Fibroblast of peridontal ligament (primary cell): ENCODE data around the gene TUBB6.

Experiments
- DNase-seq: peaks from one replicate; pipeline ENCODE4 v3.0.0-alpha.2; 2010; ENCODE audit errors: extremely low read depth

TUBB6 gene

DNA sequence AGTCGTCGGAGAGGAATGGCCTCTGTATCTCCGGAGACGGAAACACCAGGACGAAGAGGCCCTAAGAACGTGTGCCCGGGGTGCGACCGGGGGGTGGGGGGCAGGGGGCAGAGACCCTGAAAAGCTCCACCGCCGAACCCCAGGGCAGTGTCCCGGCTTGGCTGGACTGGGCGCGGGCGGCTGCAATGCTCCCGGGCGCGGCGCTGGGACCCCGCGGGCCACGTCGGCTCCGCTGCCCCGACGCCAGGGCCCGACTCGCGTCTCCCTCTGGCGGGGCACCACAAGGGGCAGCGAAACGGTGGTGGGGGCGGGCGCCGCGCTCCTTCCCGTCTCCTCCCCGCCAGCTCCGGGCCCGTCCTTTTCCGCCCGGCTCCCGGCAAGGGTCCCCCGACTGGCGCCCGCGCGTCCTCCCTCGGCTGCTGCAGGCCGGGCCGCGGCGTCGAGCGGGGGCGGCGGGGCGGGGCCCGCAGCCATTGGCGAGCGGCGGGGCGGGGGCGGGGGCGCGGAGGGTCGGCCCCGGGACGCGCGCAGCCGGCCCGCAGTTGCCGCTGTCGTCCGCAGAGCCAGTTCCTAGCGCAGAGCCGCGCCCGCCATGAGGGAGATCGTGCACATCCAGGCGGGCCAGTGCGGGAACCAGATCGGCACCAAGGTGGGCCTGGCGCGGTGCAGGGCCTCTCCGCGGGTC is at the start of gene TUBB6:
TUBB6 (plus strand) TSS at position 541 of the 685 bp plus-strand sequence; CDS start at position 593, 52 bp downstream.
- peak; percentile 63 for DNase-seq

DNA sequence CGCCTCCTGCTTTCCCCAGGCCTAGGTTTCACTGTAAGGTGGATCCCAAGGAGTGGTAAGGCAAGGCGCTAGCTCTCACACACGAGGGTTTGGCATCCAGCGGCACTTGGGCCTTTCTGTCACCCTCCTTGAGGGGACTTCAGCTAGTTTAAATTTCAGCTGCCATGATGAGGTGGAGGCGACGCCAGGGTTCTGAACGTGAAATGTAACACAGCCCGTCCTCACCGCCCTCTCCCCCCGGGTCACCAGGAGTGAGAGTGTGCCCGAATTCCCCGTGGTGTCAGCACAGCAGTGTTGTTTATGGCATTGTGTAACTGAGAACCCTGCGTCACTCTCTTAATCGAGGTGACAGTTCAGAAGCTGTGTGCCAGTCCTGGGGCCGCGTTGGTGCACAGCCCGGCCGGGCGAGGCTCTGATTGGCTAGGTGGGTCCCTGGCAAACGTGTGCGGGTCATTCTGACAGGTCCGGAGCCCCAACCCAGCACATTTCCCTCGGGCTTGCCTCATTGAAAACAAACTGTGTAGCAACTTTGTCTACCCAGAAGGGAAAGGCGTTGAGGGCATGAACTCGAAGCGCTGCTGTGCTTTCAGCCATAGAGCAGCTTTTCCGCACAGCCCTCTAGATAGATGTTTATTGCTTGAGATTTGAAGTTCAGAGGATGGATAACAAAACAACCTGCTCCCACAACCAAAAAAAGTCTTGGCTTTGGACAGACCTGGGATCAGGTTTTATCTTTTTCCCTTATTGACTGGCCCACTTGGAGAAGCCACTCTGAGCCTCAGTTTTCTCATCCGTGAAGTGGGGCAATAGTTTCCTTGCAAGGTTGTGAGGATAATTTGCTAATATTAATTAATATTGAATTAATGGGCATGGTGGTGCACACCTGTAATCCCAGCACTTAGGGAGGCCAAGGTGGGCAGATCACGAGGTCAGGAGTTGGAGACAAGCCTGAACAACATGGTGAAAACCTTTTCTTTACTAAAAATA is 49.0 kb upstream of the TUBB6 start:
- no peak for DNase-seq

DNA sequence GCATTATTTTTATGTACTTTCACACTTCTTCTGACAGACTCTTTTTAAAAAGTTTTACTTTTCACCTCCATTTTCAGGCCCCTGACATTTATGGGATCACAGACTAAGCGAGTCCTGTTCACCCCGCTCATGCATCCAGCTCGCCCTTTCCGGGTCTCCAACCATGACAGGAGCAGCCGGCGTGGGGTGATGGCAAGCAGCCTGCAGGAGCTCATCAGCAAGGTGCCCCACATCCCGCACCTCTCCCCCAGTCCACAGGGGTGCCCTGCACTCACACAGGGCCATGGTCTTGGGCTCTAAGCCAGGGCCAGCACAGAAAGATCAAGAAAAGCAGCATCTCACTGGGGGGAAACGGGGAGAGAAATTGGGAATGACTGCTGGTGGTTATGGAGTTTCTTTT is 45.3 kb upstream of the TUBB6 start:
- DNase-seq, result no peak

DNA sequence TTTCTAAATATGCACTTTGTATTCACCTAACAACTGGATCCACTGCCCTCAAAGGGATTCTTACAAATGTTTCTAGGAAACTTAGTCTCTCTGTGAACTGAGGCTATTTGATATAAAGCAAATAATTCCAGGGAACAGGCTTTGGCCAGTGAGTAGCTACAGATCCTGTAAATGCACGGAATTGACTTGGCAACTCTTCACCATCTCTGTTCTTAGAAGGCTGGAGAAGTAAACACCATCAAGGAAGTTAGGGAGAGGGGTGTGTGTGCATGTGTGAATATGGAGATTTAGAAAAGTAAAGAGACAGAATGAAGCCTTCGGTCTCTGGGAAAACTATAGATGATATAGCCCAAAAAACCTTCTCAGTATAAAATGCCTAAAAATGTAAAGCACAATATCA is 43.2 kb upstream of the TUBB6 start:
- no peak for DNase-seq

DNA sequence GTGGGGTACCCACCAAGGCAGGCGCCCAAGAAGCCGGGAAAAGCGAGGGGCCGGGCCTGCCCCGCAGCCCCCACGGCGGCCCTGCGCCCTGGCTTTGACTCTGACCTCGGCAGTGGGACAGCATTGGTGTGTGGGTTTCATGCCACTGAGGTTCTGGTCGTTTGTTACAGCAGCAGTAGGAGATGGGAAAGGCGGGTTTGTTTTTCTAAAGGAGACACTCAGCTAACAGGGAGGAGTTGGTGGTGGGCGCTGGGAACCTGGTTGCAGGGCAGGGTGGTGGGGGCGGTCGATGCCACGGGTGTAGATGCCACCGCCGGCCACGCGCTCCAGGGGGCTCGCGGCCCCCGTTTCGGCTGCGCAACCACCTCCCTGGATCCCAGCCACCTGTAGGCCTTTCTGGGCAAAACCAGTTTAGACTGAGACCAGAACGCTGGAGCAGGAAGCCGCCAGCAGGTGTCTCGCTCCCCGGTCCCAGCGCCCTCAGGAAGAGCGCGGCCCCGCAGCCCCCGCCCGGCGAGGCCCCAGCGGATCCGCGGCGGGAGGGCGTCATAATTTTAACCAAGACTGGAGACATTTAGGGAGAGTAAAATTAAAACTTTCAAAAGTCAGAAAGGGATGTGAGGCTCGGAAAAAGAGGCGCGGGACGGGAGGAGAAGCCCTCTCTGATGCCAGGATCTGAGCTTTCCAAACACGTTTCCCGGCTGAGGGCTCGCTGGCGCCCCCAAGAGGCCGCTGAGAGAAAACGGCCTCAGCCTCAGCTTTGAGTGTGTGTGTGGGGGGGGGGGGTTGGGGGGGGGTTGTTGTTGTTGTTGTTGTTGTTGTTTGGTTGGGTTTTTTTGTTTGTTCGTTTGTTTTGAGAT is 36.4 kb upstream of the TUBB6 start:
- DNase-seq, result peak; percentile 83

DNA sequence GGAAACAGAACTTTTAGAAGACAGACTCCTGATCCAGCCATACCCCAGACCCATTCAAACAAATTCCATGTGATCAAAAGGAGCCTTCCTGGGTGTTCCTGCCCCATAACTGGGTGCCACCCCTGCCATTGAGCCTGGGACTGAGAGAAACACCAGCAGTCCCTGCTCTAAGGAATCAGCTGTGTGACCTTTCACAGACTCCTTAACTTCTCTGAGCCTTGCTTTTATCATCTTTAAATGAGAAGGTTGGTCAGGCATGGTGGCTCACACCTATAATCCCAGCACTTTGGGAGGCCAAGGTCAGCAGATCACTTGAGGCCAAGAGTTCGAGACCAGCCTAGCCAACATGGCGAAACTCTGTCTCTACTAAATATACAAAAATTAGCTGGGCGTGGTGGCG is 33.2 kb upstream of the TUBB6 start:
- no peak for DNase-seq

DNA sequence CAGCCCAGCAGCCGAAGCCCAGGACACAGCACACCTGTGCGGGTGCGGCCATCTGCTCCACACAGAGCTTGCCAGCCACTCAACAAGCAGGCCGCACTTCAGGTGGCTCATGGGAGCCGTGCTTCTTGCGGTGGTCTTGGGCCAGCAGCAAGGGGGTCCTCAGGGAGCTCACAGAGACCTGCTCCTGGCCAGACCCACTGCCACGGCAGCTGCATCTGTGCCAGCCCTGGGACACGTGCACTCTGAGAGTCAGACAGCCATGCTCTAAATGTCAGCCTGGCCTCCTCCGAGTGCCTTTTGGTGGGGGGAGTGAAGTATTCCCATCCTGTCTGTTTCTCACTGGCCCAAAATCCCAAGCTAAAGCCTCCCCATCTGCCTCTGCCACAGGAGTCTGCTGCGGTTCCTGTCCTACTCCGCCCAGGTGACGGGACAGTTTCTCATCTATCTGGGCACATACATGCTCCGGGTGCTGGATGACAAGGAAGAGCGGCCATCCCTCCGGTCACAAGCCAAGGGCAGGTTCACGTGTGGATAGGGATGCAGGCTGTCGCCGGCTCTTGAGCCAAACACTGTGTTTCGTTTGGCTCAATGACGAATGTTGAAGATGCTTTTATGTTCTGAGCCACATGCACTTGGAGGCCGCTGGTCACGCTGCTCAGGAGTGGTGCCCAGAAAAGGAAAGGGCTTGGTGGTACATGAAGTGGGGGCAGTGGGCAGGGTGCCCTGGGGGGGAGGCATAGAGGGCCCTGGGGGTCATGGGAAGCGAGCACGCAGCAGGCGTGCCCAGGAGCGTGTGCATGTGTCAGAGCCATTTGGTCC is 31.1 kb upstream of the TUBB6 start:
- no peak for DNase-seq

DNA sequence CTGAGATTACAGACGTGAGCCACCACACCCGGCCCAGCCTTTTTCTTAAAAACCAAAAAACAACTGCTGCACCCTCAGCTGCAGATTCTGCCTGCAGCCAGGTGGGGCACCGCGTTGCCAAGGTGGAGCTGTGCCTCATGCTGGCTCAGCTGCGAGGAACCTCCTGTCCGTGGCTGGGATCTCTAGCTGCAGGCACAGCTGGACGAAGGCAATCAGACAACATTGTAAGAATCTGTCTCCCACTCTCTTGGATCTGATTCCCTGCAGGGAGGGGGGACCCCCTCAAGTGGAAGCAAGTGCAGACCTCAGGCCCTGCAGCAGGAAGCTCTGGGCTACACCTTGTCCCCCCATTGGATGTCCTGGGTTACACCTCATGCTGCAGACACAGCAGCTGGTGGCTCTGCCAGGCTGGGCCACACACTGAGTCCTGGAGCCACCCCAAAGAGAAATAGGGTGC is 29.8 kb upstream of the TUBB6 start:
- DNase-seq, result no peak

DNA sequence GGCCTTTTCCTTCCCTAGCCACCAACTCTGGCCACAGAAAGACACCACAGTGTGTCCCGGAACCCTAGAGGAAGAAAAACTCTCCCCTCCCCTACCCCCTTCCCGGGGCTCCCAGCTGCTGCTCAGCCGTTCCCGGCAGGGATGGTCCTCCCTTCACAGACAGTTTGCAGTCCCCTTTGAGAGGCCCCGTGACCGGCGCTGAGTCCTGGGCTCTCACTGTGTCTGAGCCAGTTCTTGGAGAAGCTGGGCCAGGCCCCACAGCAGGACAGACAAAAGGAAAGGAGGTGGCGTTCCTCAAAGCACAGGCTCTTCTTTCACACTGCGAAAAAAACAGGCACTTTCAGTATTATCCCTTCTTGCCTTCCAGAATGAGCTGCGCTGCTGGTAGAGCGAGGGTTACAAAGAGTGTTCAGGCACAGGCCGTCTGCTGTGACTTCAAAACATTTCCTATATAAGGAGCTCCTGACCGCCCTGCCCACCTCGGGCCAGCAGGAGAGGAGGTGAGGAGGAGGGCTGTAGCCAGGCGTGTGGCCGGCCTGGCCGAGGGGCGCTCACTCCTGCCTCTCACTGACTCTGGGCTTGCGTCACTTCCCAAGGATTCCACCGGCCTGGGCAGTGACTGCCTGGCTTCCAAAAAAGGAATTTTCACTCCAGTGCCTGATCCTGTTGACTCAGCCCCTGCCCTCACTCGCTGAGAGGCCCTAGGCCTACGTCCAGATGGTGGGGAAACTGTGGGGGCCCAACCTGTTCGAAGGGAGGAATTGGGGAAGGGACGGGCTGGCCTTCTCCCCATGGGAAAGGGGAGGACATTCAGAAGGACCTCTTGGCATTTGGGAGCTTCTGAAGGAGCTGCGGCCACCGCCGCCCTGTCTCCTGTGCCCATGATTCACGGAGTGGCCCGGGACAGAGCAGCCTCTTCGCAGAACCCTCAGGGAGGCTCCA is 29.0 kb upstream of the TUBB6 start:
- peak; percentile 96 for DNase-seq

DNA sequence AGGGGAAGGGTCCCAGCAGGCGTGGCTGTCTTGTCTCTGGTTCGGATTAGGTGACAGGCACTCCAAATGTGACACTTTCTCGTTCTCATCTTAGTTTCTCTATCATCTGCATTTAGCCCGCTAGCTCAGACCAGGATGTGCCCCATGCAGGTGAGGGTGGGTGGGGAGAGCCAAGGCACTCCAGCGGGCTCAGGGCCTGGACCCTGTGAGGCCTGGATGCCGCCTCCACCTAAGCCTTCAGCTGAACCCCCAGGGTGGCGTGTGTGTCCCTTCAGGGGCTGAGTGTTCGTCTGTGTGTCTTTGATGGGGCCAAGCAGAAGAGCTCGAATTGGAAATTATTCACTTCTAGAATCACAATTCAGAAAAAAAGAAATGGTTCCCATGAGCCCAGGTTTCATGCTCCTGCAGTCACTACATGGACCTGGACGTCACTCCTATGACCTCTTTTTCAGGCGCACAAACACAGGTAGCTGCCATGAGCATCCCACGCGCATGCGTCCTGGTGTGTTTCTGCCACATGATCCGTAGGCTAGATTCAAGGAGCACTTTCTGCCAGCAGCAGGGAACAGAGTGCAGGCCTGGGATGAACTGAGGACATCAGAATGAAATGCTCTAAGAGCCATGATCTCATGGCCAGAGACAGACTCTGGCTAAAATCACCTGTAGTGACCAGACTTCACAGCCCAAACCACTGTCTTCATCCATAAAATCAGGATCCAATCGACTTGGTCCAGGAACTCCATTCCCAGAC is 28.1 kb upstream of the TUBB6 start:
- no peak for DNase-seq

DNA sequence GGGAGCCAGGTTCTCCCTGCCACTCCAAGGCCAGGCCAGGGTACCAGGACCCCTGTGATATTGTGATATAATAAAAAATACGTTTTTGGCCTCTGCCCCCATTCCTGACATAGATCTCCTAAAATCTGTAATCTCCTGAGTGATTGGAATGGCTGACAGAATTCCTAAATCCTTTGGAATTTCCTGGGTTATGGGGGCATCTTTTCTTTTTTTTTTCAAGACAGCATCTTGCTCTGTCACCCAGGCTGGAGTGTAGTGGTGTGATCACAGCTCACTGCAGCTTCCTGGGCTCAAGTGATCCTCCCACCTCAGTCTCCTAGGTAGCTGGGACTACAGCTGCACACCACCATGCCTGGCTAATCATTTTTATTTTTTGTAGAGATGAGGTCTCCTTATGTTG is 26.2 kb upstream of the TUBB6 start:
- DNase-seq, result no peak

DNA sequence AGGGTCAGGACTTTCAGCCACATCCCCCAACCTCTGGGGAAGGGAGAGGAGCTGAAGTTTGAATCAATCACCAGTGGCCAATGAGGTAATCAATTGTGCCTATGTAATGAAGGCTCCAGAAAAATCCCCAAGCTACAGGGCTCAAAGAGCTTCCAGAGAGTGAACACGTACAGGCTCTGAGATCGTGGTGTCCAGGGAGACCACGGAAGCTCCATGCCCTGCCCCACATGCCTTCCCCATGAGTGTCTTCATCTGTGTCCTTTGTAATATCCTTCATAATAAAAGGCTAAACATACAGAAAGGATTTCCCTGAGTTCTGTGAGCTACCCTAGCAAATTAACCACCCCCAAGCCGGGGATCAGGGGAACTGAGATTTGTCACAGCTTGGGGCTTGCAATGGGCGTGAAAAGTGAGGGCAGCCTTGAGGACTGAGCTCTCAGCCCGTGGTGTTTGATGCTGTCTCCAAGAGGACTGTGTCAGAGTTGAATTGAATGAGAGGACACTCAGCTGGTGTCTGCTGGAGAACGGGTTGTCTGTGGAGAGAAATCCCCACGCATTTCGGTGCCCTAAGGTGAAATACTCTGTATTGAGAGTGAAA is 25.5 kb upstream of the TUBB6 start:
- peak; percentile 80 for DNase-seq

DNA sequence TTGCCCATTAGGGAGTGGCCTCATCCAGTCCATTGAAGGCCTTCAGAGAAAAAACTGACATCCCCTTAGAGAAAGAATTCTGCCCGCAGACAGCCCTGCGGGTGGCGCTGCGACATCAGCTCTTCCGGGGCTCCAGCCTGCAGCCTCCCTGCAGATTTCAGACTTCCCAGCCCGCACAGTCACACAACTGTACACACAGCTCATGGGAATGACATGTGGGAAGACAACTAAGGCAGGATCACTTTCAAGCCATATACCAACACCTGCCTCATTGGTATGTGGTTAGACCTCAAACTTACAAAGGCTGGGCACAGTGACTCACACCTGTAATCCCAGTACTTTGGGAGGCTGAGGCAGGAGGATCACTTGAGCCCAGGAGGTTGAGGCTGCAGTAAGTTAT is 24.8 kb upstream of the TUBB6 start:
- peak; percentile 14 for DNase-seq

DNA sequence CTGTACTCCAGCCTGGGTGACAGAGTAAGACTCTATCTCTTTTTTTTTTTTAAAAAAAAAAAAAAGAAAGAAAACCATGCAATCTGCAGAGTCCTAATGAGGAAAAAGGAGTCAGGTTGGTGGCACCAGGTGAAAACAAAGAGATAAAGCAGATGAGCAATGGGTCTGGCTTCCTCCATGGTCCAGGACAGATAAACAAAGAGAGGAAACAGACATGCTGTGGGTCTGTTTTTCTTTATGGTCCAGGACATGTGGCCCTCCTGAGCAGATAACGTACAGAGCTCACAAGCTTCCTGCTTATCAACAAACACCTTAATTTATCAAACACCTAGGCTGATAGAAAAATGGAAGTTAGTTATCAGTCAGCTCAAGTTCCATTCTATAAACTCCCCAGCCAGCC is 24.4 kb upstream of the TUBB6 start:
- DNase-seq, result no peak

DNA sequence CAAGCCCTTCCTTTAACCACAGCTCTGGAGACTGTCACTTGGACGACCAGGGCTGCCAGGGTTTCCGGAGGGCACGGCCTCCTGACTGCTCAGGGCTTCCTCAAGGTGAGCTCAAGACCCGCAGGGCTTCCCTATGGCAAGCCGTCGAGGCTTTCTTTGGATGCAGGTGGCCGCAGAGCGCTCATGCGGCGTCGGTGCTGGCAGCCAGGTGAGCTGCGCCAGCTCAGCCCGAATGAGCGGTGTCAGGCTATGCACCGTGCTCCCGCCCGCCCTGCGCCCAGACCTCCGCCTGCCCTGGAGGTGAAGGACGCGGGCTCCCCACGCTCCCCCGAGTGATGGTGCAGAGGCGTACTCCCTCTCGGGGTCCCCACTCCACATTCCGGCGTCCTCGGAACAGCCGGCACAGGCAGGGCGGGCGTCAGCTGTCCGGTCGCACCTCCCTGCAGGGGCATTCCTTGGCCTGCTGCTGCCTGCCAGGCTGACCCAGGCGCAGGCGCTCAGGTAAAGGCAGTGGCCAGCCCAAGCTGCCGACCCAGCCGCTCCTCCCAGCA is 20.8 kb upstream of the TUBB6 start:
- DNase-seq, result no peak

DNA sequence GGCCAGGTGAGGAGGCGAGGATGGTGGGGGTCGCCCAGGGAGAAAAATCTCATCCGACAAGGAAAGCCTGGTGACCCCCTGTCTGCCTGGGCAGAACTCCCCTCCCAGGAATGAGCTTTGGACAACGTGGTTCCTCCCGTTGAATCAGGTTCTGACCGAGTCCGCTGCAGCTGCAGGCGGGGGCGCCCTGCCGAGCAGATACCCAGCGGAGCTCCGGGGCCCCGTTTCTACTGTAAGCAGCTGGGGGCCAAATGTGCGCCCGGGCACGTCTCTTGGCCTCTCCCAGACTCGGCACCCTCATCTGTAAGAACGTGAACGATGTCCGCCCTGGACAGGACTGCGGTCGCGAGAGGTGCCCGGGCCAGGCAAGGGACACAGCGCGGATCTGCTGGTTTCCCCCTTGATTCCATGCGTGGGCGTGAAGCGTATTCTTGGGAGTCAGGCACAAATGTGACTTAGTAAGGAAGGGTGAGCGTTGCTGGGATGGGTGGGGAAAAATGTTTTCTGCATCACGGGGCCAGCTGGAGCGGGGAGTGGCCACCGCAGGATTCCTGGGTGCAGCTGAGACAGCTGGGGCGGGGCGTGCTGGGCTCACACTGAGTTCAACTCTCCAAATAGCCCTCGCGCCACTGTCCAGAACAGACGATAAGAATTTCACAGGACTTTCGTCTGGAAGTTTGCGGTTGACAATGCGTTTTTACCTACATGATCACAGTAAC is 20.2 kb upstream of the TUBB6 start:
- peak; percentile 84 for DNase-seq

DNA sequence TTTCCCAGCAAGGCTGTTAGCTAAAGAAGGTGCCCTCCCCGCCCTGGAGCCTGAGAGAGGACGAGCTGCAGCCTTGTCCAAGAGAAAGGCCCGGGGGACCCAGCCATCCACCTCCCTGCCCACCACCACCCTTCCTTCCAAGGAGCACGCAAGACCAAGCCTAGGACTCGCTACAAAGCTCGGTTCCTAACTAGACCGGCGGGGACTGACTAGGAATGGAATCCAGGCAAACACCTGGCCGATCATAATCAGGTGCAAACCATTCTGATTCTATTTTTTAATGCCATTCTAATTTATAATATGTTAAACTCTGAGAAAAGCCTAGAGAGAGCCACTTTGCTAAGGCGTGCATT is 19.7 kb upstream of the TUBB6 start:
- DNase-seq, result no peak

DNA sequence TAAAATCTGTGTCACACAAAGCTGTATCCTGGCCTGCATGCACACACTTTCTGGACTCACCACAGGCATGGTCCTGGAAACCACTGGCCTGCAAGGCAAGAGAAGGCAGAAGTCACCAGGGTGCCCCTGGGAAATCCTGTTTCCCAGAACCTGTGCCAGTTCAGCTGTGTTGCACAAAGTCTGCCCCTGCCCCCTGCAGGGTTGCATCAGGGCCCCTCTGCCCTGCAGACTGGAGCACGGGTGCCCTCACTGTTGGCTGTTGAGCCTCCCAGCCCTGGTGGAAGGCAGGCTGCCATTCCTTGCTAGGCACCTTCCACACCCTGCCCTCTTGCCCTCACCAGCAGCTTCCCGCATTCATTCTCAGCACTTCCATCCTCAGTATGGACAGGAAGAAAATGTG is 18.0 kb upstream of the TUBB6 start:
- no peak for DNase-seq
